ENCODE data around the gene ATP5PB.

Gene ATP5PB

DNA sequence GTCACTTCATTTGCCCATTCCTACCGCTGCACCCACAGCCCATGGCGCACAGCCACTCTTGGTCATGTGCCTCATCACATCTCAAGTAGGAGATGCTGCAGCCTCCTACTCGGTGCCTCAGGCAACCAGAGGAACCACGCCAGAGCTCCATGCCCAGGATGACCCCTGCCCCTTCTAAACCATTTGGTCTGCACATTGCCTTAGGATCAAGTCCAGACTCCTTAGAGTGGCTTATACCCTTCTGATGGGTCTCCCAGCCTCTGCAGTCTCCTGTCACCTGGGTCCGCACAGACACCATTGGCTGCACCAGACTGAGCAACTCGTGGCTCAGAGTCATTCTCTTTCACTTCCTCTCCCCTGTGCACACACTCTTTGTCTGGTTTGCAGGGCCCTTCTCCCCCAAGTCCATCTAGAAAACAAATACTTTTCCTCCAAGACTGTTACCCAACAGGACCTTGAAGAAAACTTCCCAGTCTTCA lies 56.4 kb downstream of the ATP5PB start:
- TF ChIP-seq CTCF (IDR thresholded peaks at IDR 0.05; ENCODE audit: extremely low read depth, insufficient read depth, missing control alignments) = no peak
- DNase-seq (ENCODE audit: low spot score) = peak; percentile 62
- in situ Hi-C loops (cut with MboI; ENCODE audit: low pct_unique_long_range_greater_than_20kb, low sequenced_read_pairs, unreplicated experiment) = no loop called here

- in situ Hi-C loops (cut with MboI; ENCODE audit: low pct_unique_long_range_greater_than_20kb, low sequenced_read_pairs, unreplicated experiment) = no loop called here
- no peak for DNase-seq (ENCODE audit: low spot score)
- no peak for TF ChIP-seq CTCF (IDR thresholded peaks at IDR 0.05; ENCODE audit: extremely low read depth, insufficient read depth, missing control alignments)
Measured at GRCh38 chr1:111506561-111506960, 57.3 kb downstream of the ATP5PB start.

DNA sequence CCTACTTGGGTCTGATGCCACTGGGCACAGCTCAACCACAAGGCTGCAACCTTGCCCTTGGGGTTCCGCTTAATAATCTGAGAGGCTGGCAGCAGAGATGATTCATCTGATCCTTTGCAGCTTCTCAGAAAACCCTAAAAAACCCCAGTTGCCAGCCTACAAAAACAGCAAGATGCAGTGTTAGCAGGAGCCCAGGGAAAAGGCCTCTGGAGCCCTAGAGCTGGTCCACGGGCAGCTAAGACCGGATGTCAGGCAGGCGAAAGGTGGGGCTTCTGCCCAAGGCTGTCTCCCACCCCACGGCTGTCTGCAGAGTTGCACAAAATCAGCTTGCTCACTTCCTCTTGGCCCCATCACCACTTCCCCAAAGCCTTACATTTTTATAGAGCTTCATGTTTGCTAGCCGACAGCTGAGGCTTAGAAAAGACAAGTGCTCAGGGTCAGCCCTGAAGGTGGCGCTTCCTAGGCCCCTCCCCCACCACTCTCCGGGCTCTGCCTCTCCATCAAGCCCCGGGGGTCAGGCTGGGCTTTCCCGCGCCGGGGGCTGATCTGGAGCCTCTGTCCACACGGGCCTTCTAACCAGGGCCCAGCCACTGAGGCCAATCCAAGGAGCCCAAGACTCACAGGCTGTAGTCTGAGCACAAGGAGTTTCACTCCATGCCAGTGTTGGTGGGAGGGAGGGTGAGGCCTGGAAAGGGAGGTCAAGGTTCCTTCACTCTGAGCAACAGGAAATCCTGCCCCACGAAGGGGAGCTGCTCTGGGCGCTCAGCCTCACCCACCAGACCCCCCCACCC lies 58.3 kb downstream of the ATP5PB start:
- in situ Hi-C loops (cut with MboI; ENCODE audit: low pct_unique_long_range_greater_than_20kb, low sequenced_read_pairs, unreplicated experiment) = no loop called here
- peak; percentile 62 for DNase-seq (ENCODE audit: low spot score)
- TF ChIP-seq CTCF (IDR thresholded peaks at IDR 0.05; ENCODE audit: extremely low read depth, insufficient read depth, missing control alignments) = peak; percentile 32

DNA sequence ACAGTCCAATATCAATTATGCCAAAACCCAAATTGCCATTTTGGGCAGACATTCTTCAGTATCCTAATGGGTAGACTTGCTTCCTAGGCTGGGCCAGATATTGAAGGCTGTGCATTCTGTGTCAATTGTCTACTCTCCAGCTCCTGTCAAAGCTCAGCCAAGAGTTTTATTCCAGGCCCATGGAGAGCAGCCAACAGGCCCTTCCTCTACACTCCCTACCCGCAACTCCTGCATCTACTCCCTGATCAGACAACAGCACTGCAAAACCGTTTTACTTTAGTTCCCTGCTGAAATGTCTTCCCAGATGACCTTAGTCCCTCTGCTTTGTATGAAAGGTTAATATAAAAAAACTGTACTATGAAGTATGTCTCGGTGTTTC lies 60.7 kb downstream of the ATP5PB start:
- no peak for DNase-seq (ENCODE audit: low spot score)
- in situ Hi-C loops (cut with MboI; ENCODE audit: low pct_unique_long_range_greater_than_20kb, low sequenced_read_pairs, unreplicated experiment) = no loop called here
- no peak for TF ChIP-seq CTCF (IDR thresholded peaks at IDR 0.05; ENCODE audit: extremely low read depth, insufficient read depth, missing control alignments)

DNA sequence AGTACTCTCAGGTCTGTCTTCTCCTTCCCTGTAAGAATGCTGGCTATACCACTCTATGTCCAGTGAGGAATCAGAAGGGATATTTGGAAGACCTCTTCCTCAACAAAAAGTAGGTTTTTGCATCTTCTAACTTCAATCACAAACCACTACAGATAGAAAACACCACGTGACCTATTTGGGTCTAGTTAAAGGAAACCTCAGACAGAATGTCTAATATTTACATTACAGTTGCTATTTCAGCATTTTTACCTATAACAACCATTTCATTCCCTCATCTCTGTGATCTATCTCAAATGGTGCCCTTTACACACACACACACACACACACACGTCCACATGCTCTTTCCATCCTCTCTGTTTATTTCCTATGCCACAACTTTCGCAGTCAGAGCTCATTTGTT lies 62.1 kb downstream of the ATP5PB start:
- DNase-seq (ENCODE audit: low spot score) = no peak
- TF ChIP-seq CTCF (IDR thresholded peaks at IDR 0.05; ENCODE audit: extremely low read depth, insufficient read depth, missing control alignments) = no peak
- in situ Hi-C loops (cut with MboI; ENCODE audit: low pct_unique_long_range_greater_than_20kb, low sequenced_read_pairs, unreplicated experiment) = no loop called here

All from GM13977 (cell line).